ENCODE measurements around the gene ZNF532.
"Not testable (repeated sequence)": the region's sequence is repeated elsewhere in the genome, so short reads cannot be mapped to it uniquely, and the experiment has no call there.

ZNF532 gene

DNA sequence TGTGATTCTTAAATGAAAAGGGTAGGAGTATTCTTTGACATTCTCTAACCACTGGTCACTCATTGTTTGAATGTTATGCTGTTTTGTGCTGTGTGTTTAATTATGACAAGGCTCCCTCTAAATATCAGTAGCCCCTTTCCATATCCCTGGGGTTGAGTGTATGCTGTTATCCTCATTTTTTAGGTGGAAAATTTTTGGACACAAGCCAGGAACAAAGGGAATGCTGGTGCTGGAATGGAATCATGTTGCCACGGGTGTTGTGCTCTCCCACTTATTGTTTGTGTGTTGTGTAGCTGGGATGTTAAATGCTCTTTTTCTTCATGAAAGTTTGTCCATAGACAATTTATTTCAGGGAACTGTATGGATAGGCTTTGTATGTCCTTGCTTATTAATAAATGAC, 43.3 kb downstream of the ZNF532 start:
- no peak for TF ChIP-seq CTCF (IDR thresholded peaks at IDR 0.05)
- Mint-ChIP-seq H3K4me1 (peaks cover 74% of the 10 kb centered on the region), H3K36me3 (ENCODE audit: low read depth) (peaks cover 64% of the 10 kb centered on the region), H3K4me3 (no peak overlapping the region), H3K27ac (peak overlapping the region; percentile 92), H3K9me3 (no peaks in the 10 kb centered on the region), H3K27me3 (ENCODE audit: low read depth, poor library complexity) (no peaks in the 10 kb centered on the region)
- DNase-seq, result no peak

GRCh38 chr18:58909521-58909920, 44.8 kb downstream of the ZNF532 start:
- Mint-ChIP-seq H3K4me1 (peaks cover 89% of the 10 kb centered on the region), H3K4me3 (peak overlapping the region; percentile 12), H3K9me3 (no peaks in the 10 kb centered on the region), H3K27me3 (ENCODE audit: low read depth, poor library complexity) (no peaks in the 10 kb centered on the region), H3K27ac (peak overlapping the region; percentile 78), H3K36me3 (ENCODE audit: low read depth) (peaks cover 51% of the 10 kb centered on the region)
- no peak for DNase-seq
- no peak for TF ChIP-seq CTCF (IDR thresholded peaks at IDR 0.05)

DNA sequence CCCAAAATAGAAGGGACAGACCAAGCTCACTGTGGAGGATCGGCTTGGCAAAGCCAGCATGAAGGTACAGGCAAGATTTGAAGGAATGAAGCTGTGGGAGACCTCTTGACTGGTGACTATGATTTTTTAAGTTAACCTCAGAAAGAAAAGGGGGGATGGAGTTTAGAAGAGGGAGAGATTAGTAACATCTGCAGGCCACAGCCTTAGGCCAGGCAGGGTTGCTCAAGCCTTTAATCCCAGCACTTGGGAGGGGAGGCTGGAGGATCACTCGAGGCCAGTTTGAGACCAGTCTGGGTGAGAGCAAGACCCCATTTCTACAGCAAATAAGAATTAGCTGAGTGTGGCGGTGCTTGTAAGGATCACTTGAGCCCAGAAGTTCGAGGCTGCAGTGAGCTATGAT, 46.6 kb downstream of the ZNF532 start:
- no peak for DNase-seq
- peaks cover 49% of the 10 kb centered on the region for H3K36me3 Mint-ChIP-seq (ENCODE audit: low read depth)
- no peaks in the 10 kb centered on the region for H3K9me3 Mint-ChIP-seq
- peak overlapping the region; percentile 69 for H3K4me3 Mint-ChIP-seq
- H3K4me1 Mint-ChIP-seq, result peaks cover 96% of the 10 kb centered on the region
- no peaks in the 10 kb centered on the region for H3K27me3 Mint-ChIP-seq (ENCODE audit: low read depth, poor library complexity)
- TF ChIP-seq CTCF (IDR thresholded peaks at IDR 0.05), result no peak
- H3K27ac Mint-ChIP-seq, result peak overlapping the region; percentile 99

GRCh38 chr18:58911766-58912165, 47.1 kb downstream of the ZNF532 start:
- TF ChIP-seq CTCF (IDR thresholded peaks at IDR 0.05), result no peak
- Mint-ChIP-seq H3K27me3 (ENCODE audit: low read depth, poor library complexity) (no peaks in the 10 kb centered on the region), H3K9me3 (peaks cover under 1% of the 10 kb centered on the region), H3K27ac (peak overlapping the region; percentile 99), H3K4me1 (peaks cover 96% of the 10 kb centered on the region), H3K36me3 (ENCODE audit: low read depth) (peaks cover 51% of the 10 kb centered on the region), H3K4me3 (peak overlapping the region; percentile 69)
- peak; percentile 39 for DNase-seq

- H3K4me3 Mint-ChIP-seq, result peak overlapping the region; percentile 62
- peaks cover 5% of the 10 kb centered on the region for H3K9me3 Mint-ChIP-seq
- peaks cover 68% of the 10 kb centered on the region for H3K36me3 Mint-ChIP-seq (ENCODE audit: low read depth)
- peak; percentile 14 for DNase-seq
- H3K27me3 Mint-ChIP-seq (ENCODE audit: low read depth, poor library complexity), result peaks cover 3% of the 10 kb centered on the region
- H3K27ac Mint-ChIP-seq, result peak overlapping the region; percentile 98
- TF ChIP-seq CTCF (IDR thresholded peaks at IDR 0.05), result no peak
- H3K4me1 Mint-ChIP-seq, result peaks cover 92% of the 10 kb centered on the region
Observed at GRCh38 chr18:58915006-58915799, 50.5 kb downstream of the ZNF532 start.

GRCh38 chr18:58915995-58916394, 51.3 kb downstream of the ZNF532 start:
- Mint-ChIP-seq H3K9me3 (peaks cover 5% of the 10 kb centered on the region), H3K27me3 (ENCODE audit: low read depth, poor library complexity) (peaks cover 3% of the 10 kb centered on the region), H3K27ac (peak overlapping the region; percentile 98), H3K36me3 (ENCODE audit: low read depth) (peaks cover 68% of the 10 kb centered on the region), H3K4me3 (no peak overlapping the region), H3K4me1 (peaks cover 92% of the 10 kb centered on the region)
- no peak for TF ChIP-seq CTCF (IDR thresholded peaks at IDR 0.05)
- DNase-seq, result no peak

GRCh38 chr18:58919934-58920333, 55.3 kb downstream of the ZNF532 start:
- not testable (repeated sequence) for DNase-seq; H3K27me3 Mint-ChIP-seq (ENCODE audit: low read depth, poor library complexity); H3K4me3 Mint-ChIP-seq
- Mint-ChIP-seq H3K9me3 (peaks cover 32% of the 10 kb centered on the region), H3K27ac (peak overlapping the region; percentile 88), H3K36me3 (ENCODE audit: low read depth) (peaks cover 97% of the 10 kb centered on the region), H3K4me1 (peaks cover 62% of the 10 kb centered on the region)
